ENCODE measurements around the gene MOBP. TPM values are rescaled to one million over a fixed set of nuclear protein-coding genes. Genes with fewer than 3 reads are reported as not detected.

The MOBP gene
- total and polyA plus RNA-seq, 9 of the 15 experiments (the other 6 are each of a cell fraction or from before 2014, with no cell fraction given), result 0.09 to 0.33 (median 0.11) TPM; not detected in 4

- Histone ChIP-seq H3K27me3 (ENCODE audit: control insufficient read depth in 2 of 2, insufficient read depth in 2 of 2, low read length in 2 of 2) (peaks cover 15 to 41% of the 10 kb centered on the region in 2 experiments; a peak in 4 of 5 replicates), H3K36me3 (ENCODE audit: control insufficient read depth, insufficient read depth, low read length) (no peaks in the 10 kb centered on the region), H3K79me2 (ENCODE audit: control insufficient read depth, insufficient read depth, low read length) (no peaks in the 10 kb centered on the region), H2AFZ (ENCODE audit: low read depth, low read length) (no peak overlapping the region), H3K9ac (ENCODE audit: insufficient read depth in 1 of 2, low read depth in 2 of 2, low read length in 2 of 2) (no peak overlapping the region), H3K4me3 (no peak overlapping the region), H4K20me1 (replicated peaks; ENCODE audit: control insufficient read depth, insufficient read depth, low read length) (no peaks in the 10 kb centered on the region), H3K27ac (ENCODE audit: extremely low read depth, low read depth, low read length) (no peak overlapping the region), H3K9me1 (ENCODE audit: control insufficient read depth, insufficient read depth, low read length) (no peaks in the 10 kb centered on the region), H3K9me3 (replicated peaks; ENCODE audit: control insufficient read depth, insufficient read depth, low read depth, low read length) (no peaks in the 10 kb centered on the region), H3K4me2 (ENCODE audit: insufficient read depth, low read length) (no peak overlapping the region), H3K4me1 (replicated peaks in 1 of 2; ENCODE audit: control insufficient read depth in 2 of 2, insufficient read depth in 2 of 2, low read length in 2 of 2) (no peaks in the 10 kb centered on the region)
- no TSS peak for BruUV-seq (replicated peaks)
- TF ChIP-seq SMAD1 (IDR thresholded peaks at IDR 0.05; ENCODE audit: low read depth, low read length, partially characterized antibody) (no peak), POLR2AphosphoS2 (IDR thresholded peaks at IDR 0.05; ENCODE audit: low read length) (no peak), NCOA1 (IDR thresholded peaks at IDR 0.05; ENCODE audit: low read depth) (no peak), CTBP1 (IDR thresholded peaks at IDR 0.05; ENCODE audit: borderline replicate concordance) (no peak), ZBTB43 (CRISPR knock-in tag; IDR thresholded peaks at IDR 0.05) (no peak), ZNF75A (CRISPR knock-in tag; IDR thresholded peaks at IDR 0.05) (no peak), MEF2D (tag; conservative IDR thresholded peaks at IDR 0.05; ENCODE audit: low read depth) (no peak), ZBTB1 (CRISPR knock-in tag; IDR thresholded peaks at IDR 0.05; ENCODE audit: borderline replicate concordance, low read depth) (no peak), GTF3C2 (IDR thresholded peaks at IDR 0.05; ENCODE audit: borderline replicate concordance, extremely low read depth, insufficient read length) (no peak), ZFX (CRISPR knock-in tag; IDR thresholded peaks at IDR 0.05) (no peak), ZNF445 (CRISPR knock-in tag; IDR thresholded peaks at IDR 0.05; ENCODE audit: low read depth) (no peak), SMARCE1 (IDR thresholded peaks at IDR 0.05) (no peak), RBBP5 (IDR thresholded peaks at IDR 0.05; ENCODE audit: borderline replicate concordance, insufficient read depth, low read length, poor library complexity, severe bottlenecking) (no peak), PHF20 (IDR thresholded peaks at IDR 0.05; ENCODE audit: partially characterized antibody) (no peak)
- ChIA-PET CTCF (ENCODE audit: low intra/inter-chr PET ratio) (no interaction called here), POLR2A (interaction anchor here (0.6 to 2.2 kb wide), 7 partner anchors 11 to 769 kb away, joined by 3 to 7 read pairs (median 4); no protein-coding TSS in a partner anchor)
- intact Hi-C loops (cut with micrococcal nuclease), result no loop called here
- 1% methylated on average over 5 of the region's 5 CpGs for WGBS (ENCODE audit: insufficient coverage, low coverage, missing lambda C conversion rate)
- no peak for FAIRE-seq
- in situ Hi-C loops (cut with MboI), result no loop called here
- DNase-seq (ENCODE audit: extremely low read depth in 1 of 4, low spot score in 3 of 4), result no peak
- ATAC-seq, result no peak; the same call in 2 of the 3 replicates
Observed at GRCh38 chr3:39434574-39434973, 32.9 kb upstream of the MOBP start.

Data from K562 (cell line).